ENCODE results near the gene SLC4A9. TPM values are rescaled to one million over a fixed set of nuclear protein-coding genes. Genes with fewer than 3 reads are reported as not detected.

SLC4A9 gene
- total and polyA plus RNA-seq, 4 donors: not detected

DNA sequence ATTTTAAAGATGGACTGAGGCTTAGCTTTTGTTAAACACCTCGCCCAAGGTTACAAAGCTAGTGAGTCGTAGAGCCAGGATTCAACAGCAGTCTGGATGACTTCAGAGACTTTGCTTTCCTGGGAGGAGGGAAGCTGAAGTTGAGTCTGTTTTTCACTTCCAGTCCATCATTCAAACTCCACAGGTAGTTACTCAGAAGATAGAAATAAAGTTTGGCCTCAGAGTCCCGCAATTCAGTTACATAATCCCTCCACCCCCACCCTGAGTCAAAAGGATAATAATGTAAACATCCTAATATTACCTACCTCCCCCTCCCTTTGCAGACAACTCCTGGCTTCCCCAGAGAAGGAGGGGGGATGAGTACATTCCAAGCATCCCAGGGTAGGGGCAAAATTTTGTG is 21.7 kb upstream of the SLC4A9 start:
- peaks cover 0 to 8% (median 7%) of the 10 kb centered on the region in 4 donors for H3K4me1 ChIP-seq (ENCODE audit: control insufficient read depth in 4 of 4, insufficient read depth in 4 of 4, low read length in 3 of 4)
- no peaks in the 10 kb centered on the region for H3K27me3 ChIP-seq (ENCODE audit: control insufficient read depth in 4 of 4, insufficient read depth in 4 of 4, low read length in 3 of 4)
- DNase-seq (ENCODE audit: low spot score): no peak
- peaks cover 0 to 3% (median 0%) of the 10 kb centered on the region in 4 donors for H3K36me3 ChIP-seq (ENCODE audit: control insufficient read depth in 4 of 4, insufficient read depth in 3 of 4, low read depth in 1 of 4, low read length in 3 of 4)
- H3K4me3 ChIP-seq (ENCODE audit: low read depth in 1 of 3, low read length in 3 of 3): no peak overlapping the region
- no peak overlapping the region for H3K9ac ChIP-seq (ENCODE audit: low read depth in 1 of 2, low read length in 2 of 2)
- H3K27ac ChIP-seq (ENCODE audit: low read depth in 1 of 2, low read length in 2 of 2): no peak overlapping the region
- H3K9me3 ChIP-seq (ENCODE audit: control insufficient read depth in 4 of 4, low read length in 3 of 4): no peaks in the 10 kb centered on the region
- 88% methylated on average over 3 of the region's 3 CpGs for WGBS
- no peak for TF ChIP-seq RXRA (IDR thresholded peaks at IDR 0.05)
- TF ChIP-seq, protein P1, sequence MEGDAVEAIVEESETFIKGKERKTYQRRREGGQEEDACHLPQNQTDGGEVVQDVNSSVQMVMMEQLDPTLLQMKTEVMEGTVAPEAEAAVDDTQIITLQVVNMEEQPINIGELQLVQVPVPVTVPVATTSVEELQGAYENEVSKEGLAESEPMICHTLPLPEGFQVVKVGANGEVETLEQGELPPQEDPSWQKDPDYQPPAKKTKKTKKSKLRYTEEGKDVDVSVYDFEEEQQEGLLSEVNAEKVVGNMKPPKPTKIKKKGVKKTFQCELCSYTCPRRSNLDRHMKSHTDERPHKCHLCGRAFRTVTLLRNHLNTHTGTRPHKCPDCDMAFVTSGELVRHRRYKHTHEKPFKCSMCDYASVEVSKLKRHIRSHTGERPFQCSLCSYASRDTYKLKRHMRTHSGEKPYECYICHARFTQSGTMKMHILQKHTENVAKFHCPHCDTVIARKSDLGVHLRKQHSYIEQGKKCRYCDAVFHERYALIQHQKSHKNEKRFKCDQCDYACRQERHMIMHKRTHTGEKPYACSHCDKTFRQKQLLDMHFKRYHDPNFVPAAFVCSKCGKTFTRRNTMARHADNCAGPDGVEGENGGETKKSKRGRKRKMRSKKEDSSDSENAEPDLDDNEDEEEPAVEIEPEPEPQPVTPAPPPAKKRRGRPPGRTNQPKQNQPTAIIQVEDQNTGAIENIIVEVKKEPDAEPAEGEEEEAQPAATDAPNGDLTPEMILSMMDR (IDR thresholded peaks at IDR 0.05; ENCODE audit: low read depth, low read length, missing input control): no peak
- TF ChIP-seq HNF4A (conservative IDR thresholded peaks at IDR 0.05): no peak
- TF ChIP-seq FOXA1 (IDR thresholded peaks at IDR 0.05): no peak
- TF ChIP-seq, protein P2, sequence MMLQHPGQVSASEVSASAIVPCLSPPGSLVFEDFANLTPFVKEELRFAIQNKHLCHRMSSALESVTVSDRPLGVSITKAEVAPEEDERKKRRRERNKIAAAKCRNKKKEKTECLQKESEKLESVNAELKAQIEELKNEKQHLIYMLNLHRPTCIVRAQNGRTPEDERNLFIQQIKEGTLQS (IDR thresholded peaks at IDR 0.05): no peak
- no peak for TF ChIP-seq FOXA2 (IDR thresholded peaks at IDR 0.05)
- TF ChIP-seq JUND (IDR thresholded peaks at IDR 0.05): no peak
- no peak for TF ChIP-seq SP1 (IDR thresholded peaks at IDR 0.05)
- TF ChIP-seq, protein P3, sequence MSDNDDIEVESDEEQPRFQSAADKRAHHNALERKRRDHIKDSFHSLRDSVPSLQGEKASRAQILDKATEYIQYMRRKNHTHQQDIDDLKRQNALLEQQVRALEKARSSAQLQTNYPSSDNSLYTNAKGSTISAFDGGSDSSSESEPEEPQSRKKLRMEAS (IDR thresholded peaks at IDR 0.05): no peak
- TF ChIP-seq TAF1 (conservative IDR thresholded peaks at IDR 0.05): no peak
- no peak for TF ChIP-seq RAD21 (IDR thresholded peaks at IDR 0.05)
- TF ChIP-seq, protein P4, sequence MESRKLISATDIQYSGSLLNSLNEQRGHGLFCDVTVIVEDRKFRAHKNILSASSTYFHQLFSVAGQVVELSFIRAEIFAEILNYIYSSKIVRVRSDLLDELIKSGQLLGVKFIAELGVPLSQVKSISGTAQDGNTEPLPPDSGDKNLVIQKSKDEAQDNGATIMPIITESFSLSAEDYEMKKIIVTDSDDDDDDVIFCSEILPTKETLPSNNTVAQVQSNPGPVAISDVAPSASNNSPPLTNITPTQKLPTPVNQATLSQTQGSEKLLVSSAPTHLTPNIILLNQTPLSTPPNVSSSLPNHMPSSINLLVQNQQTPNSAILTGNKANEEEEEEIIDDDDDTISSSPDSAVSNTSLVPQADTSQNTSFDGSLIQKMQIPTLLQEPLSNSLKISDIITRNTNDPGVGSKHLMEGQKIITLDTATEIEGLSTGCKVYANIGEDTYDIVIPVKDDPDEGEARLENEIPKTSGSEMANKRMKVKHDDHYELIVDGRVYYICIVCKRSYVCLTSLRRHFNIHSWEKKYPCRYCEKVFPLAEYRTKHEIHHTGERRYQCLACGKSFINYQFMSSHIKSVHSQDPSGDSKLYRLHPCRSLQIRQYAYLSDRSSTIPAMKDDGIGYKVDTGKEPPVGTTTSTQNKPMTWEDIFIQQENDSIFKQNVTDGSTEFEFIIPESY (IDR thresholded peaks at IDR 0.05): no peak
- no peak for TF ChIP-seq YY1 (IDR thresholded peaks at IDR 0.05)
- no peak for TF ChIP-seq NR2F2 (IDR thresholded peaks at IDR 0.05)
- TF ChIP-seq EGR1 (IDR thresholded peaks at IDR 0.05; ENCODE audit: low read depth in 2 of 2): no peak

DNA sequence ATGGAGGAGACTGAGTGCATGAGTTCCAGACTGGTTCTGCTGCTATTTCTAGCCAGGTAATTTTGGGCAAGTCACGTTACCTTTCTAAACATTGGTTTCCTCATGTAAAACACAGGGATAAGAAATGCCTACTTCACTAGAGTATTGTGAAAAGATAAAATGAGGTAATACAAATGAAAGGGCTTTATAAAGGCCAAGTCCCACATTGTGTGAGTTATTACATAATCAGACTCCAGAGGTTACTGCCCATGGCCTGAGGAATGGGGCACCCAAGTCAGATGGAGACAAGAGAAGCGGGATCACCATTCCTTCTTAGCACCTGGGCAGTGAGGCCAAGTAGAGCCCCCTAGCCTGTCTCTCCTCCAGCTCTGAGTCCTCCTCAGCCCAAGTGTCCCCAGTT is 21.1 kb upstream of the SLC4A9 start:
- H3K27me3 ChIP-seq (ENCODE audit: control insufficient read depth in 4 of 4, insufficient read depth in 4 of 4, low read length in 3 of 4): no peaks in the 10 kb centered on the region
- H3K4me1 ChIP-seq (ENCODE audit: control insufficient read depth in 4 of 4, insufficient read depth in 4 of 4, low read length in 3 of 4): peaks cover 0 to 8% (median 7%) of the 10 kb centered on the region in 4 donors
- no peak overlapping the region for H3K9ac ChIP-seq (ENCODE audit: low read depth in 1 of 2, low read length in 2 of 2)
- no peaks in the 10 kb centered on the region for H3K9me3 ChIP-seq (ENCODE audit: control insufficient read depth in 4 of 4, low read length in 3 of 4)
- no peak for DNase-seq (ENCODE audit: low spot score)
- 72% methylated on average over 2 of the region's 2 CpGs for WGBS
- H3K27ac ChIP-seq (ENCODE audit: low read depth in 1 of 2, low read length in 2 of 2): no peak overlapping the region
- H3K4me3 ChIP-seq (ENCODE audit: low read depth in 1 of 3, low read length in 3 of 3): no peak overlapping the region
- TF ChIP-seq HNF4A (conservative IDR thresholded peaks at IDR 0.05): peak in 1 of 2 donors; percentile 25
- no peak for TF ChIP-seq EGR1 (IDR thresholded peaks at IDR 0.05; ENCODE audit: low read depth in 2 of 2)
- H3K36me3 ChIP-seq (ENCODE audit: control insufficient read depth in 4 of 4, insufficient read depth in 3 of 4, low read depth in 1 of 4, low read length in 3 of 4): peaks cover 0 to 3% (median 0%) of the 10 kb centered on the region in 4 donors

- Histone ChIP-seq H3K9me3 (ENCODE audit: control insufficient read depth in 4 of 4, low read length in 3 of 4) (no peaks in the 10 kb centered on the region), H3K9ac (ENCODE audit: low read depth in 1 of 2, low read length in 2 of 2) (no peak overlapping the region), H3K4me1 (ENCODE audit: control insufficient read depth in 4 of 4, insufficient read depth in 4 of 4, low read length in 3 of 4) (peaks cover 0 to 8% (median 7%) of the 10 kb centered on the region in 4 donors), H3K4me3 (ENCODE audit: low read depth in 1 of 3, low read length in 3 of 3) (no peak overlapping the region), H3K27me3 (ENCODE audit: control insufficient read depth in 4 of 4, insufficient read depth in 4 of 4, low read length in 3 of 4) (no peaks in the 10 kb centered on the region), H3K27ac (ENCODE audit: low read depth in 1 of 2, low read length in 2 of 2) (no peak overlapping the region), H3K36me3 (ENCODE audit: control insufficient read depth in 4 of 4, insufficient read depth in 3 of 4, low read depth in 1 of 4, low read length in 3 of 4) (peaks cover 0 to under 1% (median 0%) of the 10 kb centered on the region in 4 donors)
- WGBS: 85% methylated on average over 4 of the region's 4 CpGs
- no peak for DNase-seq (ENCODE audit: low spot score)
- no peak for TF ChIP-seq RXRA (IDR thresholded peaks at IDR 0.05)
- TF ChIP-seq YY1 (IDR thresholded peaks at IDR 0.05): no peak
- TF ChIP-seq SP1 (IDR thresholded peaks at IDR 0.05): no peak
- TF ChIP-seq, protein P2 (IDR thresholded peaks at IDR 0.05): no peak
- TF ChIP-seq FOXA2 (IDR thresholded peaks at IDR 0.05): no peak
- no peak for TF ChIP-seq TAF1 (conservative IDR thresholded peaks at IDR 0.05)
- no peak for TF ChIP-seq HNF4A (conservative IDR thresholded peaks at IDR 0.05)
- TF ChIP-seq REST (IDR thresholded peaks at IDR 0.05): no peak
- TF ChIP-seq HNF4G (IDR thresholded peaks at IDR 0.05): no peak
These were observed 20.4 kb upstream of the SLC4A9 start for GRCh38 chr5:140339636-140340035.
